Nephron (organoid): Measurements from ENCODE around the gene ADGRD1.

Experiments
- H3K27ac Mint-ChIP-seq, 3 experiments: 2 replicates each; pipeline ENCODE4 v1.8.0; 2020; ENCODE audit warnings: mixed read lengths in 3 of 3, mild to moderate bottlenecking in 2 of 3, moderate library complexity in 1 of 3
- H3K27me3 Mint-ChIP-seq: 2 replicates; pipeline ENCODE4 v1.8.0; 2021; ENCODE audit warnings: low read depth, mild to moderate bottlenecking, moderate library complexity, mixed read lengths
- H3K36me3 Mint-ChIP-seq: 2 replicates; pipeline ENCODE4 v1.8.0; 2020; ENCODE audit warnings: low read depth, mixed read lengths
- H3K4me1 Mint-ChIP-seq: 2 replicates; pipeline ENCODE4 v1.8.0; 2020; ENCODE audit warnings: mixed read lengths
- H3K4me3 Mint-ChIP-seq, 3 experiments: 2 replicates each; pipeline ENCODE4 v1.8.0; 2020; ENCODE audit warnings: mild to moderate bottlenecking in 3 of 3, mixed read lengths in 3 of 3, moderate library complexity in 2 of 3
- H3K9me3 Mint-ChIP-seq: 2 replicates; pipeline ENCODE4 v1.8.0; 2020; ENCODE audit warnings: mixed read lengths
- CTCF ChIP-seq, 3 experiments: fragments of 200-600 bp; sonication (generic); IDR thresholded peaks; one replicate each; pipeline ENCODE4 v1.5.0; 2021; ENCODE audit warnings: antibody characterized with exemption in 3 of 3; ENCODE audit not compliant: unreplicated experiment in 3 of 3

The ADGRD1 gene

GRCh38 chr12:131072451-131073230 is 118.9 kb downstream of the ADGRD1 start:
- Mint-ChIP-seq H3K36me3 (no peaks in the 10 kb centered on the region), H3K27me3 (peaks cover 13% of the 10 kb centered on the region), H3K27ac (no peak overlapping the region), H3K4me3 (no peak overlapping the region), H3K9me3 (no peaks in the 10 kb centered on the region), H3K4me1 (peaks cover 30% of the 10 kb centered on the region)
- no peak for TF ChIP-seq CTCF (IDR thresholded peaks at IDR 0.05; ENCODE audit: unreplicated experiment in 3 of 3)

GRCh38 chr12:131074221-131075083 is 120.7 kb downstream of the ADGRD1 start:
- Mint-ChIP-seq H3K4me1 (peaks cover 15% of the 10 kb centered on the region), H3K9me3 (peaks cover 4% of the 10 kb centered on the region), H3K27ac (peak overlapping the region; percentile 45 to 91 (median 85)), H3K36me3 (peaks cover 5% of the 10 kb centered on the region), H3K4me3 (no peak overlapping the region), H3K27me3 (peaks cover 6% of the 10 kb centered on the region)
- no peak for TF ChIP-seq CTCF (IDR thresholded peaks at IDR 0.05; ENCODE audit: unreplicated experiment in 3 of 3)

- H3K9me3 Mint-ChIP-seq: peaks cover 4% of the 10 kb centered on the region
- peak overlapping the region in 2 of 3 experiments; percentile 85 to 91 for H3K27ac Mint-ChIP-seq
- H3K4me1 Mint-ChIP-seq: peaks cover 15% of the 10 kb centered on the region
- TF ChIP-seq CTCF (IDR thresholded peaks at IDR 0.05; ENCODE audit: unreplicated experiment in 3 of 3): no peak
- no peak overlapping the region for H3K4me3 Mint-ChIP-seq
- H3K36me3 Mint-ChIP-seq: peaks cover 5% of the 10 kb centered on the region
- H3K27me3 Mint-ChIP-seq: peaks cover 4% of the 10 kb centered on the region
These were observed 121.5 kb downstream of the ADGRD1 start for GRCh38 chr12:131075194-131075593.

GRCh38 chr12:131075611-131076010 is 121.9 kb downstream of the ADGRD1 start:
- Mint-ChIP-seq H3K4me1 (peaks cover 15% of the 10 kb centered on the region), H3K36me3 (peaks cover 5% of the 10 kb centered on the region), H3K9me3 (peaks cover 4% of the 10 kb centered on the region), H3K4me3 (no peak overlapping the region), H3K27ac (peak overlapping the region in 1 of 3 experiments; percentile 85), H3K27me3 (peaks cover 4% of the 10 kb centered on the region)
- no peak for TF ChIP-seq CTCF (IDR thresholded peaks at IDR 0.05; ENCODE audit: unreplicated experiment in 3 of 3)

GRCh38 chr12:131076296-131076695 is 122.6 kb downstream of the ADGRD1 start:
- no peak for TF ChIP-seq CTCF (IDR thresholded peaks at IDR 0.05; ENCODE audit: unreplicated experiment in 3 of 3)
- Mint-ChIP-seq H3K36me3 (peaks cover 6% of the 10 kb centered on the region), H3K9me3 (peaks cover 5% of the 10 kb centered on the region), H3K27me3 (peaks cover 4% of the 10 kb centered on the region), H3K4me1 (peaks cover 15% of the 10 kb centered on the region), H3K27ac (no peak overlapping the region), H3K4me3 (no peak overlapping the region)
